Neural cell (in vitro differentiated cells): ENCODE results near the gene OSBPL2.

ENCODE experiments used
- EP300 ChIP-seq: fragments of 450-650 bp; conservative IDR thresholded peaks from 2 replicates; pipeline ENCODE4 v1.6.1; 2014; ENCODE audit warnings: antibody characterized with exemption, mild to moderate bottlenecking, moderate library complexity; ENCODE audit not compliant: poor library complexity, severe bottlenecking
- EZH2 ChIP-seq: fragments of 200-600, 300-800 bp; shearing (Covaris generic), sonication (generic); IDR thresholded peaks from 2 replicates; pipeline ENCODE4 v1.6.1; 2014; ENCODE audit warnings: antibody characterized with exemption, low read length, borderline replicate concordance, mild to moderate bottlenecking; ENCODE audit not compliant: insufficient read depth, poor library complexity, severe bottlenecking
- MXI1 ChIP-seq: fragments of 450-650 bp; conservative IDR thresholded peaks from 2 replicates; pipeline ENCODE4 v1.6.1; 2014; ENCODE audit warnings: antibody characterized with exemption, mild to moderate bottlenecking; ENCODE audit not compliant: poor library complexity, severe bottlenecking
- POLR2AphosphoS5 ChIP-seq: IDR thresholded peaks from 2 replicates; pipeline ENCODE4 v1.6.1; 2012
- RAD21 ChIP-seq: fragments of 450-650 bp; conservative IDR thresholded peaks from 2 replicates; pipeline ENCODE4 v1.6.1; 2014; ENCODE audit warnings: antibody characterized with exemption, mild to moderate bottlenecking, moderate library complexity
- SMC3 ChIP-seq: fragments of 450-650 bp; conservative IDR thresholded peaks from 2 replicates; pipeline ENCODE4 v1.6.1; 2014; ENCODE audit warnings: antibody characterized with exemption, mild to moderate bottlenecking, moderate library complexity; ENCODE audit not compliant: poor library complexity
- TAF1 ChIP-seq: IDR thresholded peaks from 2 replicates; pipeline ENCODE4 v1.6.1; 2012; ENCODE audit warnings: low read depth
- TF ChIP-seq, protein P1 (sequence below): fragments of 450-650 bp; IDR thresholded peaks from 2 replicates; pipeline ENCODE4 v1.5.1; 2014; ENCODE audit warnings: antibody characterized with exemption, mild to moderate bottlenecking, moderate library complexity; ENCODE audit not compliant: poor library complexity, severe bottlenecking
- TF ChIP-seq, protein P2 (sequence below): IDR thresholded peaks from 2 replicates; pipeline ENCODE4 v1.6.1; 2012; ENCODE audit warnings: borderline replicate concordance

DNA sequence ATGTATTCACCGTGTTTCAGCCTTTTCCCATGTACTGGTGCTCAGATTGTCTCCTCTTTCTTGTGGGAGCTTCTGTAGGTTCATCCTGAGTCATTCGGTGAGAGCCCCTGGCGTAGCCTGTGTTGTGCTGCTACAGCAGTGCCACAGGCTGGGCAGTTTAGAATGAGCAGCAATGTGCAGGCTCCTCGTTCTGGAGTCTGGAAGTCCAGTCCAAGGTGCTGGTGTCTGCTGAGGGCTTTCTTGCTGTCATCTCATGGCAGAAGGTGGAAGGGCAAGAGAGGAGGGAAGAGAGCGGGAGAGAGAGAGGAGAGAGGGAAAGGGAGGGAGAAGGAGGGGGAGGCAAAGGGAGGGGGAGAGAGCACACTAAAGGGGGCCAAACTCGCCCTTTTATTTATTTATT lies 15.1 kb downstream of the OSBPL2 start:
- TF ChIP-seq POLR2AphosphoS5 (no peak), SMC3 (no peak), EZH2 (no peak), TAF1 (no peak), EP300 (no peak), RAD21 (no peak), MXI1 (no peak)
- TF ChIP-seq, protein P1, sequence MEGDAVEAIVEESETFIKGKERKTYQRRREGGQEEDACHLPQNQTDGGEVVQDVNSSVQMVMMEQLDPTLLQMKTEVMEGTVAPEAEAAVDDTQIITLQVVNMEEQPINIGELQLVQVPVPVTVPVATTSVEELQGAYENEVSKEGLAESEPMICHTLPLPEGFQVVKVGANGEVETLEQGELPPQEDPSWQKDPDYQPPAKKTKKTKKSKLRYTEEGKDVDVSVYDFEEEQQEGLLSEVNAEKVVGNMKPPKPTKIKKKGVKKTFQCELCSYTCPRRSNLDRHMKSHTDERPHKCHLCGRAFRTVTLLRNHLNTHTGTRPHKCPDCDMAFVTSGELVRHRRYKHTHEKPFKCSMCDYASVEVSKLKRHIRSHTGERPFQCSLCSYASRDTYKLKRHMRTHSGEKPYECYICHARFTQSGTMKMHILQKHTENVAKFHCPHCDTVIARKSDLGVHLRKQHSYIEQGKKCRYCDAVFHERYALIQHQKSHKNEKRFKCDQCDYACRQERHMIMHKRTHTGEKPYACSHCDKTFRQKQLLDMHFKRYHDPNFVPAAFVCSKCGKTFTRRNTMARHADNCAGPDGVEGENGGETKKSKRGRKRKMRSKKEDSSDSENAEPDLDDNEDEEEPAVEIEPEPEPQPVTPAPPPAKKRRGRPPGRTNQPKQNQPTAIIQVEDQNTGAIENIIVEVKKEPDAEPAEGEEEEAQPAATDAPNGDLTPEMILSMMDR, result no peak
- TF ChIP-seq, protein P2, sequence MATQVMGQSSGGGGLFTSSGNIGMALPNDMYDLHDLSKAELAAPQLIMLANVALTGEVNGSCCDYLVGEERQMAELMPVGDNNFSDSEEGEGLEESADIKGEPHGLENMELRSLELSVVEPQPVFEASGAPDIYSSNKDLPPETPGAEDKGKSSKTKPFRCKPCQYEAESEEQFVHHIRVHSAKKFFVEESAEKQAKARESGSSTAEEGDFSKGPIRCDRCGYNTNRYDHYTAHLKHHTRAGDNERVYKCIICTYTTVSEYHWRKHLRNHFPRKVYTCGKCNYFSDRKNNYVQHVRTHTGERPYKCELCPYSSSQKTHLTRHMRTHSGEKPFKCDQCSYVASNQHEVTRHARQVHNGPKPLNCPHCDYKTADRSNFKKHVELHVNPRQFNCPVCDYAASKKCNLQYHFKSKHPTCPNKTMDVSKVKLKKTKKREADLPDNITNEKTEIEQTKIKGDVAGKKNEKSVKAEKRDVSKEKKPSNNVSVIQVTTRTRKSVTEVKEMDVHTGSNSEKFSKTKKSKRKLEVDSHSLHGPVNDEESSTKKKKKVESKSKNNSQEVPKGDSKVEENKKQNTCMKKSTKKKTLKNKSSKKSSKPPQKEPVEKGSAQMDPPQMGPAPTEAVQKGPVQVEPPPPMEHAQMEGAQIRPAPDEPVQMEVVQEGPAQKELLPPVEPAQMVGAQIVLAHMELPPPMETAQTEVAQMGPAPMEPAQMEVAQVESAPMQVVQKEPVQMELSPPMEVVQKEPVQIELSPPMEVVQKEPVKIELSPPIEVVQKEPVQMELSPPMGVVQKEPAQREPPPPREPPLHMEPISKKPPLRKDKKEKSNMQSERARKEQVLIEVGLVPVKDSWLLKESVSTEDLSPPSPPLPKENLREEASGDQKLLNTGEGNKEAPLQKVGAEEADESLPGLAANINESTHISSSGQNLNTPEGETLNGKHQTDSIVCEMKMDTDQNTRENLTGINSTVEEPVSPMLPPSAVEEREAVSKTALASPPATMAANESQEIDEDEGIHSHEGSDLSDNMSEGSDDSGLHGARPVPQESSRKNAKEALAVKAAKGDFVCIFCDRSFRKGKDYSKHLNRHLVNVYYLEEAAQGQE, result no peak
